GM12878 (cell line): ENCODE measurements around the gene ALPK1. TPM values are rescaled to one million over a fixed set of nuclear protein-coding genes. Genes with fewer than 3 reads are reported as not detected.

Experiments used
- ATAC-seq: fragments of 200-7000 bp; cut with Tn5 transposase; 3 replicates; pipeline ENCODE4 v1.9.1; 2020; ENCODE audit warnings: mild to moderate bottlenecking, moderate library complexity
- BruUV-seq: library from RNA; stranded (reverse); fragments of 400-500 nt; replicated peaks from 2 replicates; lab custom pipeline; 2021; lab: Mats Ljungman, UMichigan
- CTCF ChIA-PET: fragments of 300-600 bp; sonication (Branson Sonifier 250); formaldehyde crosslinking; extraction: SDS; loops from one replicate; lab custom pipeline; 2021; ENCODE audit warnings: inconsistent platforms; lab: Yijun Ruan, JAX
- POLR2A ChIA-PET: fragments of 350-600 bp; formaldehyde crosslinking; extraction: SDS; loops from one replicate; lab custom pipeline; 2021; ENCODE audit warnings: inconsistent platforms; lab: Charles Lee
- RAD21 ChIA-PET: fragments of 300-600 bp; sonication (Branson Sonifier 250); formaldehyde crosslinking; loops from one replicate; lab custom pipeline; 2023; ENCODE audit warnings: antibody characterized with exemption; ENCODE audit not compliant: unreplicated experiment; lab: Charles Lee
- SMC1A ChIA-PET: fragments of 300-600 bp; sonication (Branson Sonifier 250); formaldehyde crosslinking; loops from one replicate; lab custom pipeline; 2023; ENCODE audit not compliant: unreplicated experiment, uncharacterized antibody; lab: Charles Lee
- DNase-seq: peaks from one replicate; pipeline ENCODE4 v3.0.0-alpha.2; 2011; ENCODE audit warnings: low read depth, low spot score
- FAIRE-seq: peaks from 3 replicates; lab custom pipeline; 2011; peaks lifted over from hg19 to GRCh38; lab: Jason Lieb, UNC
- H2AFZ ChIP-seq: 2 replicates; pipeline ENCODE4 v1.6.0; 2011; ENCODE audit warnings: low read depth, low read length, control low read depth; ENCODE audit not compliant: control insufficient read depth
- H3K27ac ChIP-seq: 2 replicates; pipeline ENCODE4 v1.5.1; 2011; ENCODE audit warnings: control low read depth; ENCODE audit not compliant: control insufficient read depth, insufficient read depth
- H3K27me3 ChIP-seq, 2 experiments: replicated peaks in 1 of 2; 2 replicates each; pipeline versions ENCODE4 v1.6.0 to v1.6.1; 2011; ENCODE audit warnings: low read length in 1 of 2; ENCODE audit not compliant: control insufficient read depth in 2 of 2, insufficient read depth in 2 of 2
- H3K36me3 ChIP-seq, 2 experiments: 2 replicates each; pipeline ENCODE4 v1.5.1; 2011; ENCODE audit warnings: low read length in 1 of 2; ENCODE audit not compliant: control insufficient read depth in 2 of 2, insufficient read depth in 2 of 2
- H3K4me1 ChIP-seq: 2 replicates; pipeline ENCODE4 v1.6.1; 2011; ENCODE audit warnings: mild to moderate bottlenecking, low read length, moderate library complexity, mixed read lengths; ENCODE audit not compliant: control insufficient read depth, insufficient read depth
- H3K4me2 ChIP-seq: 2 replicates; pipeline ENCODE4 v1.6.0; 2011; ENCODE audit warnings: control low read depth; ENCODE audit not compliant: control insufficient read depth, insufficient read depth
- H3K4me3 ChIP-seq: fragments of 200-600 bp; sonication (generic); 2 replicates; pipeline ENCODE4 v1.5.1; 2016
- H3K79me2 ChIP-seq: 2 replicates; pipeline ENCODE4 v1.6.0; 2011; ENCODE audit warnings: low read length; ENCODE audit not compliant: control insufficient read depth, insufficient read depth
- H3K9ac ChIP-seq: 2 replicates; pipeline ENCODE4 v1.8.0; 2011; ENCODE audit warnings: low read length, control low read depth, mixed read lengths; ENCODE audit not compliant: control insufficient read depth, insufficient read depth
- H3K9me3 ChIP-seq: replicated peaks from 3 replicates; pipeline ENCODE4 v1.5.1; 2011; ENCODE audit warnings: mild to moderate bottlenecking, low read length; ENCODE audit not compliant: control insufficient read depth, insufficient read depth
- H4K20me1 ChIP-seq: 2 replicates; pipeline ENCODE4 v1.6.0; 2011; ENCODE audit not compliant: control insufficient read depth, insufficient read depth
- ASH2L ChIP-seq: fragments of 300-600, 200-600 bp; sonication (generic); IDR thresholded peaks from 2 replicates; pipeline ENCODE4 v1.6.1; 2017; ENCODE audit warnings: low read depth, mild to moderate bottlenecking, borderline replicate concordance
- CHD1 ChIP-seq: IDR thresholded peaks from 2 replicates; pipeline ENCODE4 v1.6.1; 2012; ENCODE audit warnings: low read depth, low read length, improper control_type of control experiment
- E4F1 ChIP-seq: fragments of 450-650 bp; IDR thresholded peaks from 2 replicates; pipeline ENCODE4 v1.6.1; 2018; ENCODE audit warnings: borderline replicate concordance, mild to moderate bottlenecking; ENCODE audit not compliant: partially characterized antibody
- ELK1 ChIP-seq: IDR thresholded peaks from 2 replicates; pipeline ENCODE4 v1.6.1; 2012; ENCODE audit warnings: low read depth, low read length, improper control_type of control experiment
- MEF2B ChIP-seq: fragments of 450-650 bp; IDR thresholded peaks from 2 replicates; pipeline ENCODE4 v1.6.1; 2018; ENCODE audit warnings: mild to moderate bottlenecking, moderate library complexity; ENCODE audit not compliant: partially characterized antibody, poor library complexity, severe bottlenecking
- POU2F2 ChIP-seq: IDR thresholded peaks from 3 replicates; pipeline ENCODE4 v1.6.1; 2011; ENCODE audit warnings: low read depth, mild to moderate bottlenecking, low read length, borderline replicate concordance
- RELB ChIP-seq: fragments of 450-650 bp; IDR thresholded peaks from 2 replicates; pipeline ENCODE4 v1.6.1; 2017; ENCODE audit warnings: low read depth, mild to moderate bottlenecking, moderate library complexity
- WGBS: methylation state at CpG from one replicate; pipeline ENCODE4 v1.1.6; 2016; ENCODE audit warnings: low lambda C conversion rate; ENCODE audit not compliant: insufficient replicate concordance, insufficient coverage; ENCODE audit errors: missing lambda C conversion rate; 5-methylcytosine and 5-hydroxymethylcytosine counted together
- in situ Hi-C: fragments of 300-500 bp; cut with MboI; formaldehyde crosslinking; loops from 9 replicates; pipeline ENCODE4 v1.14.3; 2018; ENCODE audit warnings: mixed read lengths
- intact Hi-C: fragments of 100-400 bp; cut with micrococcal nuclease; formaldehyde crosslinking; loops from one replicate; pipeline ENCODE4 v1.14.2; 2022; ENCODE audit not compliant: unreplicated experiment
- polyA plus RNA-seq, 11 experiments: library from polyadenylated mRNA; depleted of rRNA in 4 of 11; unstranded in 6 of 11; stranded (reverse) in 5 of 11; fragments of >200 nt; fragmentation: Nextera tagmentation in 4 of 11; fragmentation: Illumina TruSeq in 1 of 11; extraction: Ambion mirVana in 4 of 11; extraction: Trizol in 1 of 11; gene quantifications; 1 replicate in 1 of 11; 2 replicates in 10 of 11; pipeline versions ENCODE4 v1.2.1 to v1.2.3, GENCODE V29; 2011 to 2016; ENCODE audit warnings: inconsistent platforms in 2 of 11, missing spikeins in 2 of 11, low read depth in 1 of 11
- total RNA-seq, 4 experiments: library from RNA; depleted of rRNA in 3 of 4; stranded (reverse); fragments of >200 nt in 3 of 4; fragmentation: Illumina TruSeq in 1 of 4; extraction: Trizol in 1 of 4; gene quantifications; 2 replicates each; pipeline versions ENCODE4 v1.2.1 to v1.2.3, GENCODE V29; 2013 to 2021
- TF ChIP-seq, protein P1 (sequence below): IDR thresholded peaks from 2 replicates; pipeline ENCODE4 v1.6.1; 2011; ENCODE audit warnings: low read depth, low read length, improper control_type of control experiment, borderline replicate concordance
- TF ChIP-seq, protein P2 (sequence below): fragments of 450-650 bp; IDR thresholded peaks from 2 replicates; pipeline ENCODE4 v1.6.1; 2017; ENCODE audit warnings: antibody characterized with exemption, mild to moderate bottlenecking, moderate library complexity

Gene ALPK1
- total and polyA plus RNA-seq, 10 of the 15 experiments (the other 5 are each of a cell fraction or from before 2014, with no cell fraction given), result 8.5 to 32.3 (median 22.6) TPM

DNA sequence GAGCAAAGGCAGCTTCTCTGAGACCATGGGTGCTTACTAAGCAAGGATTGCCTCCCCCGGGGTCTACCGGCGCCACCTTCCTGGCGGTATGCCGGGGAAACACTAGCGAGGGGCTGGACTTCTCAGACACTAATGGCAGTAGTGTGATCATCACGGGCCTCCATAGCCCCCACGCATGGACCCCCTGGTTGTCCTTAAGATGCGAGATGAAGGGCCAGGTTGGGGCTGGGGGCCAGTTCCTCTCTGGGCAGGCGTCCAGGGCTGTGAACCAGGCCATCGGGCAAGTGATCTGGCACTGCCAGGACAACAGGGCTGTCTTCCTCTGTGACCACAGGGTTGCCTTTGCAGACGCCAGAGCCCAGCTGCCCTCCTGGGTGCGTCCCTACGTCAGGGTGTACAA lies 60.7 kb downstream of the ALPK1 start:
- RAD21 ChIA-PET, result no interaction called here
- Histone ChIP-seq H4K20me1 (no peaks in the 10 kb centered on the region), H3K4me3 (no peak overlapping the region), H3K27me3 (no peaks in the 10 kb centered on the region), H3K27ac (no peak overlapping the region), H3K36me3 (no peaks in the 10 kb centered on the region; a peak in 2 of 4 replicates), H3K9me3 (peaks cover 14% of the 10 kb centered on the region; the same call in 1 of the 3 replicates), H3K9ac (no peak overlapping the region), H3K4me1 (no peaks in the 10 kb centered on the region), H3K4me2 (no peak overlapping the region), H3K79me2 (no peaks in the 10 kb centered on the region), H2AFZ (no peak overlapping the region)
- in situ Hi-C loops (no loop called here), intact Hi-C loops (no loop called here)
- FAIRE-seq, result no peak
- POLR2A ChIA-PET, result no interaction called here
- no TSS peak for BruUV-seq
- no peak for ATAC-seq
- 81% methylated on average over 13 of the region's 14 CpGs for WGBS
- no peak for DNase-seq
- SMC1A ChIA-PET, result no interaction called here
- CTCF ChIA-PET, result no interaction called here
- TF ChIP-seq POU2F2 (no peak), ELK1 (no peak), MEF2B (no peak), RELB (no peak), E4F1 (no peak), CHD1 (no peak), ASH2L (no peak)
- TF ChIP-seq, protein P1, sequence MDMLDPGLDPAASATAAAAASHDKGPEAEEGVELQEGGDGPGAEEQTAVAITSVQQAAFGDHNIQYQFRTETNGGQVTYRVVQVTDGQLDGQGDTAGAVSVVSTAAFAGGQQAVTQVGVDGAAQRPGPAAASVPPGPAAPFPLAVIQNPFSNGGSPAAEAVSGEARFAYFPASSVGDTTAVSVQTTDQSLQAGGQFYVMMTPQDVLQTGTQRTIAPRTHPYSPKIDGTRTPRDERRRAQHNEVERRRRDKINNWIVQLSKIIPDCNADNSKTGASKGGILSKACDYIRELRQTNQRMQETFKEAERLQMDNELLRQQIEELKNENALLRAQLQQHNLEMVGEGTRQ, result no peak
- TF ChIP-seq, protein P2, sequence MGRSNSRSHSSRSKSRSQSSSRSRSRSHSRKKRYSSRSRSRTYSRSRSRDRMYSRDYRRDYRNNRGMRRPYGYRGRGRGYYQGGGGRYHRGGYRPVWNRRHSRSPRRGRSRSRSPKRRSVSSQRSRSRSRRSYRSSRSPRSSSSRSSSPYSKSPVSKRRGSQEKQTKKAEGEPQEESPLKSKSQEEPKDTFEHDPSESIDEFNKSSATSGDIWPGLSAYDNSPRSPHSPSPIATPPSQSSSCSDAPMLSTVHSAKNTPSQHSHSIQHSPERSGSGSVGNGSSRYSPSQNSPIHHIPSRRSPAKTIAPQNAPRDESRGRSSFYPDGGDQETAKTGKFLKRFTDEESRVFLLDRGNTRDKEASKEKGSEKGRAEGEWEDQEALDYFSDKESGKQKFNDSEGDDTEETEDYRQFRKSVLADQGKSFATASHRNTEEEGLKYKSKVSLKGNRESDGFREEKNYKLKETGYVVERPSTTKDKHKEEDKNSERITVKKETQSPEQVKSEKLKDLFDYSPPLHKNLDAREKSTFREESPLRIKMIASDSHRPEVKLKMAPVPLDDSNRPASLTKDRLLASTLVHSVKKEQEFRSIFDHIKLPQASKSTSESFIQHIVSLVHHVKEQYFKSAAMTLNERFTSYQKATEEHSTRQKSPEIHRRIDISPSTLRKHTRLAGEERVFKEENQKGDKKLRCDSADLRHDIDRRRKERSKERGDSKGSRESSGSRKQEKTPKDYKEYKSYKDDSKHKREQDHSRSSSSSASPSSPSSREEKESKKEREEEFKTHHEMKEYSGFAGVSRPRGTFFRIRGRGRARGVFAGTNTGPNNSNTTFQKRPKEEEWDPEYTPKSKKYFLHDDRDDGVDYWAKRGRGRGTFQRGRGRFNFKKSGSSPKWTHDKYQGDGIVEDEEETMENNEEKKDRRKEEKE, result no peak
